ENCODE measurements around the gene ZDHHC22. TPM values are rescaled to one million over a fixed set of nuclear protein-coding genes. Genes with fewer than 3 reads are reported as not detected.

The ZDHHC22 gene
- total RNA-seq, 1 experiment from 2014 or later = 11.3 TPM

- Mint-ChIP-seq H3K4me3 (peak overlapping the region; percentile 9 to 69; a peak in 2 of 5 replicates), H3K27ac (no peak overlapping the region), H3K27me3 (ENCODE audit: low read depth) (peaks cover 22% of the 10 kb centered on the region), H3K9me3 (no peaks in the 10 kb centered on the region; a peak in 2 of 5 replicates), H3K4me1 (peaks cover 46% of the 10 kb centered on the region in 2 experiments), H3K36me3 (ENCODE audit: insufficient read depth in 1 of 3, low read depth in 3 of 3) (peaks cover 0 to 2% (median 0%) of the 10 kb centered on the region in 3 experiments; a peak in 2 of 7 replicates)
- H2AK5ac ChIP-seq (ENCODE audit: insufficient read length, low read length) = no peak overlapping the region
- no peak overlapping the region for H3K4ac ChIP-seq (ENCODE audit: low read depth, low read length)
- H3K9me3 ChIP-seq (ENCODE audit: control insufficient read depth, low read depth, low read length) = no peaks in the 10 kb centered on the region
- no peak overlapping the region for H2AFZ ChIP-seq (ENCODE audit: low read length)
- H3K4me1 ChIP-seq (ENCODE audit: insufficient read depth, low read length) = peaks cover 14% of the 10 kb centered on the region; the same call in 1 of the 2 replicates
- H3K56ac ChIP-seq (ENCODE audit: insufficient read length, low read depth, low read length) = no peak overlapping the region
- no peak overlapping the region for H3T11ph ChIP-seq (ENCODE audit: low read length)
- no peaks in the 10 kb centered on the region for H4K20me1 ChIP-seq (ENCODE audit: control insufficient read depth, insufficient read depth, insufficient read length)
- no peak overlapping the region for H4K8ac ChIP-seq (replicated peaks; ENCODE audit: insufficient read length, low read depth, low read length)
- H3K27me3 ChIP-seq (ENCODE audit: insufficient read depth, low read length) = no peaks in the 10 kb centered on the region
- H3K23ac ChIP-seq (ENCODE audit: insufficient read length, low read depth, low read length) = no peak overlapping the region
- H2BK12ac ChIP-seq (ENCODE audit: insufficient read length, low read depth, low read length) = no peak overlapping the region
- H2BK120ac ChIP-seq (ENCODE audit: low read depth, low read length, poor library complexity, severe bottlenecking) = no peak overlapping the region
- WGBS (ENCODE audit: extremely low coverage, insufficient read length, low lambda C conversion rate) = no CpG with 5 or more reads among the region's 8 CpGs
- H4K5ac ChIP-seq (ENCODE audit: insufficient read length, low read depth, low read length) = no peak overlapping the region
- no peak overlapping the region for H3K27ac ChIP-seq (ENCODE audit: insufficient read length, low read depth, low read length)
- peaks cover 8% of the 10 kb centered on the region for H3K23me2 ChIP-seq (ENCODE audit: insufficient read length, low read depth, low read length, poor library complexity, severe bottlenecking)
- no peaks in the 10 kb centered on the region for H3K79me2 ChIP-seq (ENCODE audit: insufficient read depth, low read length)
- no peak overlapping the region for H2BK15ac ChIP-seq (ENCODE audit: low read depth, low read length)
- no peak for TF ChIP-seq CTCF (conservative IDR thresholded peaks at IDR 0.05)
- H2BK20ac ChIP-seq (ENCODE audit: low read depth, low read length, poor library complexity, severe bottlenecking) = no peak overlapping the region
- DNase-seq = peak; percentile 22
- no peak overlapping the region for H3K9ac ChIP-seq (ENCODE audit: extremely low read depth, insufficient read length, low read length)
- H3K14ac ChIP-seq (ENCODE audit: insufficient read depth, low read length) = no peak overlapping the region
- H3K4me2 ChIP-seq (ENCODE audit: insufficient read depth, insufficient read length, low read length) = peak overlapping the region; percentile 63
- H4K91ac ChIP-seq (ENCODE audit: insufficient read length, low read depth, low read length) = no peak overlapping the region
- no peak overlapping the region for H2BK5ac ChIP-seq (ENCODE audit: insufficient read length, low read length)
- no peak overlapping the region for H3K18ac ChIP-seq (ENCODE audit: insufficient read length, low read depth, low read length)
- H3K79me1 ChIP-seq (ENCODE audit: insufficient read depth, low read depth, low read length, poor library complexity, severe bottlenecking) = no peaks in the 10 kb centered on the region
Observed at GRCh38 chr14:77125823-77126325, 15.7 kb downstream of the ZDHHC22 start.

Data from H9 (cell line).